Stimulated activated CD8-positive, alpha-beta memory T cell treated with anti-CD3 and anti-CD28 coated beads, Interleukin-2, amount 100 ng/mL, for 1 hour (primary cell): ENCODE data around the gene GLRA1.

Experiments used
- DNase-seq, 2 donors: peaks; one replicate each; pipeline ENCODE4 v3.0.0-alpha.2; 2020; ENCODE audit warnings: low read depth in 2 of 2

The GLRA1 gene

DNA sequence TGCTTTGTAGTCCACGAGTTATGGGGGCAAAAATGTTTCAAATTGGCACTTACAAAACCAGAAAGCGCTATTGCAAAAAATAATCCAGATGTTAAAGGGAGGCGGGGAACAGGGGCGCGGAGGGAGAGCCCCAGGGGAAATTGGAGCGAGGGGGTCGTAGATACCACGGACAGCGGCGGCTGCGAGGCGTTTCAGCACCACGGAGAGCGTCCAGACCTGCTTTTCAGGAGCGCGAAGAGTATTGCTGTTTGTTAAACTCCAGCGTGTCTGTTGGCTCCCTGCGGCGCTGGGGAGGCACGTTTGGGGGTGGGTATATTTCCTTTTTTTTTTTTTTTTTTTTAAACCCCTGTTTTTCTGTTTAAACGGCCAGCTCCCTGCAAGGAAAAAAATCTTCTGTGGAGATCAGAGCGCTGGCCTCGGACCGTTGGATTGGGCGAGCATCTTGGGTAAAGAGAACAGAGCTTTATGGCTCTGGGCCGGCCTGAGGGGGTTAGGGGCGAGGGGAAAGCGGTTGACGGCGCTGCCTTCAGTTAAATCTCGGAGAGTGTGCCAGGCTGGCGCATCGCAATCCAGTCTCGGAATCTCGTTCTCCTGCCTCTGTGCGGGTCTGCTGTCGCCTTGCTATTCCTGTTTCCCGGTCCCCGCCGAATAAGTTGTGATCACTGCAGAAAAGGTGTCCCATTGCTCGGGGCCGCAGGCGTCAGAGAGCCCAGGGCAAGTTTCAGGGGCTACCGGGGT, at the start of gene GLRA1:
TSS of gene GLRA1 (minus strand) at position 288 of the 738 bp plus-strand sequence. CDS start 302 bp downstream, outside the sequence.
- DNase-seq = peak; percentile 8 to 17

GRCh38 chr5:151970885-151971284, 46.2 kb upstream of the GLRA1 start:
- no peak for DNase-seq

GRCh38 chr5:151967865-151968264, 43.2 kb upstream of the GLRA1 start:
- no peak for DNase-seq

DNA sequence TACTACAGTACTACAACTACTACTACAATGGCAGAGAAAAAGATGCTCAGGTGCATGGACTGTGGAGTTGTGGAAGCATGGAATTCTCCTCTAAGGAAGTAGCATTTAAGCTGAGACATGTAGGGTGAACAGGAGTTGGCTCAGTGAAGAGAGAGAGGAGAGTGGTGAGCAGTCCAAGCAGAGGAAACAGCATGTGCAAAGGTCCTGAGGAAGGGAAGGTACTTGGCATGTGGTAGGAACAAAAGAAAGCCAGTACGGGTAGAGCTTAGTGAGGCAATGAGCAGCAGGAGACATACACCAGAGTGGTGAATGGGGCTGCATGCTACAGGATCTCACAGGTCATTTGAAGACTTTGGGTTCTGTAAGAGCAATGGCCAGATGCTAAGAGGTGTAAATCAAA, 41.4 kb upstream of the GLRA1 start:
- no peak for DNase-seq

- no peak for DNase-seq
Observed at GRCh38 chr5:151964471-151964870, 39.8 kb upstream of the GLRA1 start.

DNA sequence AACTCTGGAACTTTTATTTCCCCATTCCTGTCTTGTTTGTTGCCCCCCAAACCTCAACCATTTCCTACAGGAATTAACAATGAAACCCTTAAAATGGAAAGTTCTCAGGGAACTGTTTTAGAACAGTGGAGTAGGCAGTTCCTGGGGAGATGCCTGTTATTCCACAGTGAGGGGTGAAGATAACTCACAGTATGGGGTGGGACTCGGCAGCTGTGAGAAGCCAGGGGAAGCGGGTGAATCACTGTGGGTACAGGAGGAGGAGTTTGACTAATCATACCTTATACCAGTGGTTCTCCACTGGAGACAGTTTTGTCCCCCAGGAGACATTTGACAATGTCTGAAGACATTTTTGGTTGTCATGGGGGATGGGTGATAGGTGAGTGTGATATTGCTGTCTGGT, 36.9 kb upstream of the GLRA1 start:
- no peak for DNase-seq

DNA sequence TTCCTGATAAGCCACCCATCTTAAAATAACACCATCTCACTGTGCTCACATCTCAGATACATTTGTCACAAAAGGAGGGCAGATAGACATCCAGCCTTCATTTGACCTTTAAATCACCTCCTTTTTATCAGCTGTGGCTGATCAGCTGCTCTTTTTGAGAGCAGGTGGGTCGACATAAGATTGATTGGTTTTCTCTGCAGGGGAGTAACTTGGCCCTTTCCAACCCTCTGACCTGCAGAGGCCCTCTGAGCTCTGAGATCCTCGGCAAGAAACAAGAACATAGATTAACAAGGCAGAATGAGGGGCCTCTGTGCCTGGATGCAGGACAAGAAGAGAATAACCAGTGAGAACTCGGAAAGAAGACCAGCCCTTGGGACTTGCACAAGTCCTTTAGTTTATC, 33.5 kb upstream of the GLRA1 start:
- no peak for DNase-seq

DNA sequence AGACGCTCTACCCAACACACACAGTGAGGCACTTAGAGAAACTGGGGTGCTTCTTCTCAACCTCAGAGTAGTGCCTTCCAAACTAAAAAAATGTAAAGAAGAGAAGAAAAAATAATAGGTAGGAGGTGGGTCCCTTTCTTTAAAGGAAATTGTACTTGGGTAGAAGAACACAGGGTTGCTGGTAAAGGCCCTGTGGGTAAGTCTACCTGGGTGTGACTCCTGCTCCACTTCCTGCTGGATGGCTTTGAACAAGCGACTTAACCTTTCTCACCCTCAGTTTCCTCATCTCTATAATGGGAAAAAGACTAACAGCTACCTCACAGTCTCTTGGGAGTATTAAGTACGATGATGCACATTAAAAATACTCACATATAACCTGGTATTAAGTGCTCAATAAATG, 32.1 kb upstream of the GLRA1 start:
- no peak for DNase-seq

DNA sequence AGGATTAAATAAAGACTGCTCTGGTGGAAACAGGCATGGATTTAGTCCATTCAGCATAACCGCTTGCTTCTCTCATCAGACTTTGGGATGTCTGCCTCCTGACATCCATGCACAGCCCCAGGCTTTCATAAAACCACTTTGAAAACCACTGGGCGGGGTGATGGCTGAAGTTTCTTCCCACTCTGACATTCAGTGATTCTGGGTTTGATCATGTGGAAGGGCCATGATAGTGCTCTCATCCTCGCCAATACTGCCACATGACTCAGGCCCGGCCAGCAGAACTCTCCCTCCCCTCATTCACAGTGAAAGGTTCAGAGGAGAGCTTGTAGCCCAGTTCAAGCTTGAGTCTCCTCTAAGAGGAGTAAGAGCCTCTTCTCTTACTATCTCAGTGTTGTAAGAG, 29.6 kb upstream of the GLRA1 start:
- DNase-seq = no peak

- no peak for DNase-seq
Observed at GRCh38 chr5:151953833-151954232, 29.2 kb upstream of the GLRA1 start.

- no peak for DNase-seq
Observed at GRCh38 chr5:151952238-151952637, 27.6 kb upstream of the GLRA1 start.

GRCh38 chr5:151950706-151951105, 26.1 kb upstream of the GLRA1 start:
- DNase-seq = no peak

- no peak for DNase-seq
Observed at GRCh38 chr5:151949701-151950308, 25.2 kb upstream of the GLRA1 start.

GRCh38 chr5:151949113-151949512, 24.5 kb upstream of the GLRA1 start:
- DNase-seq = no peak

- no peak for DNase-seq
Observed at GRCh38 chr5:151947931-151948608, 23.4 kb upstream of the GLRA1 start.

- no peak for DNase-seq
Observed at GRCh38 chr5:151937851-151938250, 13.2 kb upstream of the GLRA1 start.

GRCh38 chr5:151935135-151935695, 10.6 kb upstream of the GLRA1 start:
- no peak for DNase-seq

GRCh38 chr5:151931260-151931659, 6.6 kb upstream of the GLRA1 start:
- DNase-seq = no peak

- no peak for DNase-seq
Observed at GRCh38 chr5:151926188-151926587, 1.5 kb upstream of the GLRA1 start.

- DNase-seq = no peak
Observed at GRCh38 chr5:151925340-151925739, 689 bp upstream of the GLRA1 start.

DNA sequence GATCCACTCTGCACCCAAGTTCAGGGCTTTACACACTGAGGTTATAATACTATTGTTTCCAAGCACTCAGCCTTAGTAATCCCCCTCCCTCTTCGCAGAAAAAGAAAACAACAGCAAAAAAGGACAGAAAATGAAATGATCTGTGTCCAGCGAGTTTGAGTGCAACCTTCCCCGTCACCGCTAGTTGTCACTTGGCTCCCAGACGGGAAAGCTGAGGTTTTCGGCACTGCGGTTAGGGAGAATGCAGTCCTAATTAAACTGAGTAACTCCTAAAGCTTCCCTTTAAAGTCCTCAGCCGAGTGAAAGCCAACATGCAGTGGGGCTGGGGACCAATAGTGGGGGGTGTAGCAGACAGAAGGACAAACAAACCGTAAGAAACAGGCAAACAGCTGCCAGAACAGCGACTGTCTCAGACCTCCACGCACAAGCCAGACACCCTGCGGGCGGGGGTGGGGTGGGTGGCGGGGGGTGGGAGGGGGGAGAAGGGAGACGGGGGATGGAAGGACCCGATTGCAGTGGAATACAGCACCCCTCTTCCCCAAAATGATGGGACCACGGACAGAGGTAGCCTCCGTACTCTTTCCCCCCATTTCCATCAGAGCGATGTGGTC, 680 bp downstream of the GLRA1 start:
- DNase-seq = no peak

GRCh38 chr5:151921916-151922315, 2.7 kb downstream of the GLRA1 start:
- no peak for DNase-seq
